Medulla oblongata (tissue), 1 donor: ENCODE data around the gene SEC23A.

ENCODE experiments used
- DNase-seq: peaks from one replicate; pipeline ENCODE4 v3.0.0-alpha.2; 2015; ENCODE audit errors: extremely low spot score

SEC23A gene

GRCh38 chr14:38991299-38991698, 111.7 kb downstream of the SEC23A start:
- no peak for DNase-seq

GRCh38 chr14:38989922-38990546, 113.0 kb downstream of the SEC23A start:
- peak; percentile 40 for DNase-seq

GRCh38 chr14:38987781-38988180, 115.3 kb downstream of the SEC23A start:
- peak; percentile 21 for DNase-seq

GRCh38 chr14:38982837-38983236, 120.2 kb downstream of the SEC23A start:
- DNase-seq, result no peak

- no peak for DNase-seq
These were observed 120.8 kb downstream of the SEC23A start for GRCh38 chr14:38982278-38982677.
